Gastroesophageal sphincter (tissue), 4 donors: ENCODE results near the gene GRHPR. TPM values are rescaled to one million over a fixed set of nuclear protein-coding genes. Genes with fewer than 3 reads are reported as not detected.

Experiments
- ATAC-seq: fragments of 150-250 bp; one replicate; pipeline ENCODE4 v1.9.1; 2016; ENCODE audit warnings: mild to moderate bottlenecking, moderate library complexity
- H3K27ac ChIP-seq, 4 donors: fragments of 200-600 bp; sonication (generic) in 3 of 4; 1 replicate in 3 of 4; 2 replicates in 1 of 4; pipeline ENCODE4 v1.5.1; 2016 to 2019
- H3K27me3 ChIP-seq: fragments of 200-600 bp; sonication (generic); one replicate; pipeline ENCODE4 v1.5.1; 2019
- H3K36me3 ChIP-seq, 2 donors: fragments of 200-600 bp; sonication (generic); one replicate each; pipeline ENCODE4 v1.5.1; 2019; ENCODE audit warnings: control low read depth in 1 of 2
- H3K4me1 ChIP-seq, 3 donors: fragments of 200-600 bp; sonication (generic); 1 replicate in 2 of 3; 2 replicates in 1 of 3; pipeline ENCODE4 v1.5.1; 2016 to 2019; ENCODE audit warnings: control low read depth in 2 of 3
- H3K4me3 ChIP-seq, 2 donors: fragments of 200-600 bp; sonication (generic); one replicate each; pipeline ENCODE4 v1.5.1; 2019; ENCODE audit warnings: mild to moderate bottlenecking in 1 of 2, moderate library complexity in 1 of 2
- H3K9me3 ChIP-seq, 3 donors: fragments of 200-600 bp; sonication (generic); one replicate each; pipeline ENCODE4 v1.5.1; 2017 to 2019; ENCODE audit warnings: control low read depth in 2 of 3
- CTCF ChIP-seq, 4 experiments: fragments of 200-600 bp in 2 of 4; fragments of 450-650 bp in 2 of 4; sonication (generic) in 1 of 4; IDR thresholded peaks; one replicate each; pipeline ENCODE4 v1.5.1; 2017 to 2019; ENCODE audit warnings: antibody characterized with exemption in 4 of 4, mild to moderate bottlenecking in 2 of 4, moderate library complexity in 2 of 4
- EP300 ChIP-seq: sonication (generic); formaldehyde crosslinking; IDR thresholded peaks from one replicate; pipeline ENCODE4 v1.6.1; 2017; ENCODE audit warnings: antibody characterized with exemption, mild to moderate bottlenecking
- POLR2A ChIP-seq, 2 donors: fragments of 450-650 bp; IDR thresholded peaks; one replicate each; pipeline ENCODE4 v1.6.1; 2017; ENCODE audit warnings: antibody characterized with exemption in 2 of 2, mild to moderate bottlenecking in 2 of 2, moderate library complexity in 1 of 2
- POLR2AphosphoS5 ChIP-seq: sonication (generic); formaldehyde crosslinking; IDR thresholded peaks from one replicate; pipeline ENCODE4 v1.6.1; 2017; ENCODE audit warnings: antibody characterized with exemption
- WGBS, 2 donors: methylation state at CpG; one replicate each; pipeline ENCODE4 v1.1.5; 2018; ENCODE audit warnings: low coverage in 1 of 2; 5-methylcytosine and 5-hydroxymethylcytosine counted together
- total RNA-seq, 4 donors: library from RNA; depleted of rRNA; stranded (reverse); fragments of >200 nt; gene quantifications; one replicate each; pipeline ENCODE4 v1.1.0, GENCODE V29; 2016

GRHPR gene
- total RNA-seq, 4 donors from 2014 or later: 119 to 144 (median 134) TPM

- H3K36me3 ChIP-seq: peaks cover 0 to 28% of the 10 kb centered on the region in 2 donors
- 0 to 2% methylated on average over 7 of the region's 7 CpGs for WGBS, 2 donors
- H3K27me3 ChIP-seq: no peaks in the 10 kb centered on the region
- peak overlapping the region; percentile 66 to 90 (median 84) for H3K27ac ChIP-seq
- no peak for ATAC-seq
- peak overlapping the region; percentile 57 to 72 for H3K4me3 ChIP-seq
- TF ChIP-seq EP300 (no peak), POLR2A (IDR thresholded peaks at IDR 0.05) (no peak), CTCF (IDR thresholded peaks at IDR 0.05) (no peak), POLR2AphosphoS5 (no peak)
- no peaks in the 10 kb centered on the region for H3K9me3 ChIP-seq
- H3K4me1 ChIP-seq: peaks cover 12 to 34% (median 24%) of the 10 kb centered on the region in 3 donors
Measured at GRCh38 chr9:37486256-37486615, 63.7 kb downstream of the GRHPR start.

Other genes with a start within 250 kb of the GRHPR start
- gene ZBTB5, start 42.8 kb downstream of the GRHPR start, total RNA-seq: 10 to 100 TPM; 12.3 to 15.8 (median 13.5) TPM
- 10 to 100 TPM; 22.3 to 44.0 (median 25.4) TPM for gene POLR1E, start 63.3 kb downstream of the GRHPR start, total RNA-seq
- 10 to 100 TPM in 1 of 4 donors, 1 to 10 TPM in 3; 5.1 to 10.5 (median 7.2) TPM for gene FBXO10, start 153.7 kb downstream of the GRHPR start, total RNA-seq
- gene TOMM5, start 169.9 kb downstream of the GRHPR start, total RNA-seq: 10 to 100 TPM; 46.8 to 85.6 (median 82.5) TPM
- gene FRMPD1, start 228.3 kb downstream of the GRHPR start, total RNA-seq: under 1 TPM in 1 of 4 donors, not detected in 3; 0.27 TPM